HG03159 (cell line): ENCODE results near the gene PNPLA7.
"Not testable (repeated sequence)": the region's sequence is repeated elsewhere in the genome, so short reads cannot be mapped to it uniquely, and the experiment has no call there.

Source experiments
- ATAC-seq: cut with Tn5 transposase; IDR thresholded peaks from one replicate; pipeline ENCODE4 v1.9.1; 2021; ENCODE audit warnings: mild to moderate bottlenecking, moderate library complexity; ENCODE audit not compliant: unreplicated experiment

PNPLA7 gene

DNA sequence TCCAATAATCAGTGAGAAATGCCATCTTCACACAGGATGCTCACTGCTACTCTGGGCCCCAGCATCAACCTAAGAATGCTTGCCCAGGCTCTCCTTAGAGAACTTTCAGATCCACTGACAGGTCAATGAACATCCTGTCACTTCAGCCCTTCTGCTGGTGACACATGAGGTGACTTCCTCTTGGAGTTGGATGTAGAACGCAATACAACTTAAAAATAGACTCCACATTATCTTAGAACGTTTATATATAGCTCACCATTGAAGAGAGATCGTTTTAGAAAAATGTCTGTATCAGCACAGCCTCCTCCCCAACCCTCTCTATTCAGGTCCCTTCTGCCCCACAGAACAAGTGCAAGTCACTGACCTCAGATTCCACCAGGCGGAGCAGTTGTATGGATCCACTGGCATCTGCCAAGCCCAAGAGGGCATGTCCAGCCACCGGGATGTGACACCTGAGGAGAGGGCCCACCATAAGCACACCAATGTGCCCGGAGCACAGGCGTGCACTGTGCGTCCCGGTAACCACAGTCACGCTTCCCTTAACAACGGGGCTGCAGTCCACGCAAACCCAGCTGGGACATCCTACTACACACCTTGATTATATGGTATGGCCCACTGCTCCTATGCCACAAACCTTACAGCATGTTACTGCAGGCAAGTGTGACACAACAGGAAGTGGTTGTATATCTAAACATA is 25.7 kb upstream of the PNPLA7 start:
- ATAC-seq: no peak

DNA sequence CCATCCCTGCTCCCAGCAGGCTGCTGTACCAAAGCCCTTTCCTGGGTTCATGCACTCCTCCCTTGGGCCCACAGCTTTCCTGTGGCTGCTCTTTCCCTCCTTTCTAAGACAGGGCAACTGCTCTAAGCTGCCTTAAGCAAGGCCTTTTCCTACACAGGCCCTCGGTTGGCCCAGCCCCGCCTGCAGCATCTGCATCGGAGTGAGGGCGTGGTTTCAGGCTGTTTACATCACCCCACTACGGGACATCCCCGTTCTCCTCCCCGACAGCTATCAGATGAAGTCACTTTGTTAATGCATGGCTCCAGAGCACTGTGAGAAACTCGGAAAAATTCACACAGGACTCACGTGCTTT is 25.1 kb upstream of the PNPLA7 start:
- no peak for ATAC-seq

DNA sequence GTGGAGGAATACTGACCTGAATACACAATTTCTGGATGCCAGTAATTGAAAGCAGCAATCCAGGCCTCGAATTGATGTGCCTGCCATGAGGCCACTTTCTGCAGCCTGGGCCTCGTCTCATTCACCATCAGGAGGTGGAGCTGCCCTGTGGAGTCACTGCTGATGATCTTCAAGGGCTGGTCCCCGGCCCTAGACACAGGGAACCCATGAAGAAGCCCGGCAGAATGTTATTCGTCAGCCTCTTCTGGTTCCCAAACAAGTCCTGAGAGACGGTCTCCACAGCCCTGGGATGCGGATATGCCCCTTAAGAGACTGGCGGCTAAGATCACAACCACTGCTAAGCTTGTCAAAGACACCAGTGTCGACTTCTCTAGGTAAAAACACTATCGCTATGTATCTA is 24.0 kb upstream of the PNPLA7 start:
- ATAC-seq: no peak

DNA sequence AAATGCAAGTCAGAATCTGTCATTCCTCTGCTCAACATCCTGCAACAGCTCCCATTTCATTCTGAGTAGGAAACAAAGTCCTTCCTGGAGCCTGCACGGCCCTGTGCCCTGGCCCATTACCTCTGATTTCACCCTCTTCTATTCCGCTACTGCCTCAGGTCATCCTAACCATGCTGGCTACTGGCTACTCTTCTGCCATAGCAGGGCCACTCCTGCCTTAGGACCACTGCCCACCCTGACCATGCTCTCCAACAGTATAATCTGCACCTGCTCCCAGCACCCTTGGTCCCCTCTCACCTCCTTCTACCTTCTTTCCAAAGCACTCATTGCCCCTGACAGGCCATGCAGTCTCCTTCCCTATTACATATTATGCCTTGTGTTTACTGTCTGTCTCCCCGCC is 20.4 kb upstream of the PNPLA7 start:
- ATAC-seq: no peak

DNA sequence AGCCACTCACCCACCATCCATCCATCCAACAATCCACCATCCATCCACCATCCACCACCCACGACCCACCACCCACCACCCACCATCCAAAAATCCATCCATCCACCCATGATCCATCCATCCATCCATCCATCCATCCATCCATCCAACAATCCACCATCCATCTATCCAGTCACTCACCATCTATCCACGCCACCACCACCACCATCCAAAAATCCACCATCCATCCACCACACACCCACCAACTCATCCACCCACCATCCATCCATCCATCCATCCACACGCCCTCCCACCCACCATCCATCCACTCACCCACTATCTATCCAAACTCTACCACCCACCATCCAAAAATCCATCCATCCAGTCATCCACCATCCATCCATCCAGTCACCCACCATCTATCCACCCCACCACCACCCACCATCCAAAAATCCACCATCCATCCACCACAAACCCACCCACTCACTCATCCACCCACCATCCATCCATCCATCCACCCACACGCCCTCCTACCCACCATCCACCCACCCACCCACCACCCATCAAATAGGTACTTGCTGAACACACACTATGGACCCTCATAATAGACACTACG is 19.5 kb upstream of the PNPLA7 start:
- no peak for ATAC-seq

DNA sequence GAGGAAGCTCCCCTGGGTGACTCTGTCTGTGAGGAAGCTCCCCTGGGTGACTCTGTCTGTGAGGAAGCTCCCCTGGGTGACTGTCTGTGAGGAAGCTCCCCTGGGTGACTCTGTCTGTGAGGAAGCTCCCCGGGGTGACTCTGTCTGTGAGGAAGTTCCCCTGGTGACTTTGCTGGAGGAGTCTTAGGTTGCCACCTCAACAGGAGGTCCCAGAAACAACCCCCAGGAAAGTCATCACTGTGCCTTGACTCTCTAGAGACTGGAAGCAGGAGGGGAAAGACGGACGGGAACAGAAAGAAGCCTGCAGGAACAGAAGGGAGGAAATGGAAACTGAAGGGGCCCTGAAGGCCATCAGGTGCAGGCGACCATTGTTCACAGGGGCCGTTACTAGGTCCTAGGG is 18.2 kb upstream of the PNPLA7 start:
- not testable (repeated sequence) for ATAC-seq

DNA sequence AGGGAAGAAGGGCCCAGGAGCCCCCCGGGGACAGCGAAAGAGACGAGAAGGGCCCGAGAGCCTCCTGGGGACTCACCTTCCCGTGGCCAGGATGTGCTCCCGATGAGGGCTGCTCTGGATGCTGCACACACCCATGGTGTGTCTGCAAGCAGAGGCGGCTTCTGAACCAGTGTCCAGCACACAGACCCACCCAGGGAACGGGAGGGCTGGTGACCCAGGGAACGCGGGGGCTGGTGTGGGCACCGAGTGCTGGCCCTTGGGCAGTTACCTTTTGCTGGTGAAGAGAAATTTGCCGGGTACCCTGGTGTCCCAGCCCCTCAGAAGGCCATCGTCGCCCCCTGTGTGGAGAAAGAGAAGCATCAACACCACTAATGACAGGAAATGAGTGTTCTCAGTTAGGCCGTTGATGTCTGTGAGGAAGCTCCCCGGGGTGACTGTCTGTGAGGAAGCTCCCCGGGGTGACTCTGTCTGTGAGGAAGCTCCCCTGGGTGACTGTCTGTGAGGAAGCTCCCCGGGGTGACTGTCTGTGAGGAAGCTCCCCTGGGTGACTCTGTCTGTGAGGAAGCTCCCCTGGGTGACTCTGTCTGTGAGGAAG is 14.7 kb upstream of the PNPLA7 start:
- ATAC-seq: no peak

DNA sequence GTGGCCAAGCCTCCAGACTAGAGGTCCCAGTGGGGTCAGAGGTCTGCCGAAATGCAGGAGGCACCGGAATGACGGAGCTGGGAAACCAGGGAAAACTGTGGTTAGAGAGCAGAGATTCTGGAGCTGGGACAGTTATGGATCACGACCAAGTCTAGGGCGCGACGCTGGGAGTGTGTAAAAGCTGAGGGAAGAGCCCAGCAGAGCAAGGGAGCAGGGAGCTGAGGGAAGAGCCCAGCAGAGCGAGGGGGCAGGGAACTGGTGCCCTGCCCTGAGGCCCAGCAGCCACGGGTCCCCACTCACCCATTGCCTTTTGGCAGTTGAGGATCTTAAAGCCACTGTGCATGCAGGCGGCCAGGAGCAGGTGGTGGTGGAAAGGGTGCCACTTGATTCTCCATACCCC is 13.9 kb upstream of the PNPLA7 start:
- no peak for ATAC-seq

DNA sequence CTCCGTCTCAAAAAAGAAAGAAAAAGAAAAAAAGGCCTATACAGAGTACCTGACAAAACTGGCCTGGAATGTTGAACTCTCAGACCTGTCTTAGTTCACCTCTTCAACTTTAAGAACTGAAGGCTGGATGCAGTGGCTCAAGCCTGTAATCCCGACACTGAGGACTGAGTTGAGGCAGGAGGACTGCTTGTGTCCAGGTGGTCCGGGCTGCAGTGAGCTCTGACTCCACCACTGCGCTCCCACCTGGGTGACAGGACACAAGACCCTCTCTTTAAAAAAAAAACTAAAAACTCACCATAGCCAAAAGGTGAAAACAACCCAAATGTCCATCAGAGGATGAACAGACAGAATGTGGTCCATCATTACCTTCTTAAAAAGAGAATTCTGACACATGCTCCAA is 7.9 kb upstream of the PNPLA7 start:
- no peak for ATAC-seq

DNA sequence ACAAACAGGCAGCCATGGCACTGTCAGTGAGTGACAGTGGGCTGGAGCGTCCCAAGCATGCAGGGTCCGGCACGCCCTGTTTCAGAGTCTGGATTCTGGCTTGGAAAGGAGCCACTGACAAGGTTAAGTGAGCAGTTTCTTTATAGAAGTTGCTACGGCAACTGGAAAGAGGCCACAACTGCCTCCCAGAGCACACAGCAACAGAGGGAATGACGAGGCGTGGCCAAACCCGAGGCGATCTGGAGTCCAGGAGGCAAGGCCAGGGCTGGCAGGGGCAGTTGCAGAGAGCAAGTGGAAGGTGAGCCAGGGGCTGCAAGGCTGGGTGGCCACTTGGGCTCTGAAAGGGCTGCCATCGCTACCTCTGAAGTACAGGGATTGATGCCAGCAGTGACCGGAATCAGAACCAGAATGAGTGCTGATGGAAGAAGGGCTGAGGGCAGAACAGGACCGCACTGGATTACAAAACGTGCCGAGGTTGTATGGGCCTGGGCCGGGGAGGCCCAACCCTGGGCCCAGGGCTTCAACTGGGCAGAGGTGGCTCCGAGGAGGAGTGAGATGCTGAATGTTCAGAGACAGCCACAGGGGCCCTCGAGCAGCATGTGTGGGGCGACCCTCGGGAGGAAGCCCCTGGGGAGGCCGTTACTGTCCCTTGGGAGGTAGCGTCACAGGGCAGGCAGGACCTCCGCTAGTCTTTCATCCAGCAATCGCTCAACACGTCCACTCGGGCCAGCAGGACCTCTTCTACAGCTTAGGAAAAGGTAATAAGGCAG is 6.1 kb upstream of the PNPLA7 start:
- ATAC-seq: no peak

DNA sequence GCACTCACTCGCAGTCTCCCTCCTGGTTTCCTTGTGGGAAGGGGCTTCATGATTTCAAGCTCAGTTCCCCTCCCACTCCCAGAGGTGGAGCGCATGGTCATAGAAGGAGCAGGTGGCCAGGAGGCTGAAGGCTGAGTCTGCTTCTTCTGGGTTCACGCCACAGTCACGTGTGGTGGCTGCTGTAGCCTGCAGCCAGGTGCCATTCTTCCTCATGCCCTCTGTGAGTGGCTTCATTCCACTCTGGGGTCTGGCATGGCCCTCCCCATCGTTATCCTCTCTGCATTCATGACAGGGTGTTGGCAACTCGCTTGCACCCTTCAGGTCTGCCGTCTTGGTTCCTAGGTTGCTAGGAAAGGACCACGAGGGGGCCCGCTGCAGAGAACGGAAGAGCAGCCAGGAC is 5.0 kb upstream of the PNPLA7 start:
- no peak for ATAC-seq

DNA sequence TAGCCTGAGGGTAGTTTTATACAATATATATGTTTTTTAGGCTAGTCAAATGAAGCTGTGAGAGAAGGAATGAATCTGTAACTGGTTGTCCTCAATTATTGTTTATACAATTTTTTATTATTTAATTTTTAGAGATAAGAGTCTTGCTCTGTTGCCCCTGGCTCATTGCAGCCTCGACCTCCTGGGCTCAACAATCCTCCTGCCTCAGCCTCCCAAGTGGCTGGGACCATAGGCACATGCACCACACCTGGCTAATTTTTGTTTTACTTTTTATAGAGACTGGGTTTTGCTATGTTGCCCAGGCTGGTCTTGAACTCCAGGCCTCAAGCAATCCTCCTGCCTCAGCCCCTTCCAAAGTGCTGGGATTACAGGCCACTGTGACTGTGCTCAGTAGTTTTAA is 4.1 kb upstream of the PNPLA7 start:
- ATAC-seq: no peak

DNA sequence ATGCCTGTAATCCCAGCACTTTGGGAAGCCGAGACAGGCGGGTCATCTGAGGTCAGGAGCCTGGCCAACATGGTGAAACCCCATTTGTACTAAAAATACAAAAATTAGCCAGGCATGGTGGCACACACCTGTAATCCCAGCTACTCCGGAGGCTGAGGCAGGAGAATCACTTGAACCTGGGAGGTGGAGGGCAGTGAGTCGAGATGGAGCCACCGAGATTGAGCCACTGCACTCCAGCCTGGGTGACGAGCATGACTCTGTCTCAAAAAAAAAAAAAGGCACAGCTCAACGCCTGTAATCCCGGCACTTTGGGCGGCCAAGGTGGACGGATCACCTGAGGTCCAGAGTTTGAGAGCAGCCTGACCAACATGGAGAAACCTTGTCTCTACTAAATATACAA is 3.5 kb upstream of the PNPLA7 start:
- not testable (repeated sequence) for ATAC-seq

DNA sequence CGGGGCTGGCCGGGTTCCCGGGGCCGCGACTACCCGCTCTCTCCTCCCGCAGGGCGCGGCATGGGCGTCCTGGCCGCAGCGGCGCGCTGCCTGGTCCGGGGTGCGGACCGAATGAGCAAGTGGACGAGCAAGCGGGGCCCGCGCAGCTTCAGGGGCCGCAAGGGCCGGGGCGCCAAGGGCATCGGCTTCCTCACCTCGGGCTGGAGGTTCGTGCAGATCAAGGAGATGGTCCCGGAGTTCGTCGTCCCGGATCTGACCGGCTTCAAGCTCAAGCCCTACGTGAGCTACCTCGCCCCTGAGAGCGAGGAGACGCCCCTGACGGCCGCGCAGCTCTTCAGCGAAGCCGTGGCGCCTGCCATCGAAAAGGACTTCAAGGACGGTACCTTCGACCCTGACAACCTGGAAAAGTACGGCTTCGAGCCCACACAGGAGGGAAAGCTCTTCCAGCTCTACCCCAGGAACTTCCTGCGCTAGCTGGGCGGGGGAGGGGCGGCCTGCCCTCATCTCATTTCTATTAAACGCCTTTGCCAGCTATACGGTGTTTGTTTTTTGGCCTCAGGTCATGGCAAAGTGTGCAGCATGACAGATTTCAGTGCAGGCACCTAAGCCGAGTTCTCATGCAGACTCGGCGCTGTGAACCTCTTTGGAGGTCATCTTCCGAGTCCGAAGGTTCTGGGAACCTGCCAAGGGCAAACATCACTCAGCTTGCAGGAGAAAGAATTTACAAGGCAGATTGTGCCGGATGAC is 2.0 kb upstream of the PNPLA7 start:
- peak; percentile 17 for ATAC-seq

DNA sequence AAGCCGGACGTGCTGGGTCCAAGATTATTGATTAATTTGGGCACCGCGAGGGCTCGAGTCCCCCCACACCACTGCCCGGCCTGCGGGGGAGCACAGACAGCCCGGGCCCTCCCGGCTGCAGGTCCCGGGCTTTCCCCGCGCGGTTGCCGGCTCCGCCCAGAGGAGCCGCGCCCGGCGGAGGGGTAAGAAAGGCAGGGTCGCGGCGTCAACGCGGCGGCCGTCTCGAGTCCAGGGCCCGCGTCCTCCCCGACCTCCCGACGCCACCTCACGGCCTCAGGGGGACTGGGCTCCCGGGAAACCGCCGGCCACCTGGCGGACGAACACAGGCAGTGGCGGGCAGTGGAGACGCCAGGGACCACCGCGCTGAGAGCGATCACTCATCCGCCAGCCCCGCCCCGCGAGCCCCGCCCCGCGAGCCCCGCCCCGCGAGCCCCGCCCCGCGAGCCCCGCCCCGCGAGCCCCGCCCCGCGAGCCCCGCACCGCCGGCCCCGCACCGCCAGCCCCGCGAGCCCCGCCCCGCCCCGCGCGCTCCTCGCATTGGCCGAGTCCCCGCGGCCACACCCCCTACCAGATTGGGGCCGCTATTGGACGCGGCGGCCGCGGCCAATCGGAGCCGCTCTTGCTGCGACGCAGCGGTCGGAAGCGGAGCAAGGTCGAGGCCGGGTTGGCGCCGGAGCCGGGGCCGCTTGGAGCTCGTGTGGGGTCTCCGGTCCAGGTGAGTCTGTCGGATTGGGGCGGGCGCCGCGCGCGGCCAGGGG is 1.2 kb upstream of the PNPLA7 start, which contains the start of gene MRPL41:
Gene MRPL41 (plus strand): TSS at position 616 of the 758 bp plus-strand sequence. CDS start 203 bp downstream, outside the sequence.
- ATAC-seq: peak; percentile 82

DNA sequence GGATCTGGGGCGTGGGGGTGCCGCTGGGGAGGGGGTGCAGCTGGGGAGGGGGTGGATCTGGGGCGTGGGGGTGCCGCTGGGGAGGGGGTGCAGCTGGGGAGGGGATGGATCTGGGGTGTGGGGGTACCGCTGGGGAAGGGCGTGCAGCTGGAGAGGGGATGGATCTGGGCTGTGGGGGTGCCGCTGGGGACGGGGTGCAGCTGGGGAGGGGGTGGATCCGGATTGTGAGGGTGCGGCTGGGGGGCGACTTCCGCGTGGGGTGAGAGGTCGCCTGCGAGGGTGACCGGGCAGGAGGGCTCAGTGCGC is 709 bp upstream of the PNPLA7 start:
- ATAC-seq: not testable (repeated sequence)

DNA sequence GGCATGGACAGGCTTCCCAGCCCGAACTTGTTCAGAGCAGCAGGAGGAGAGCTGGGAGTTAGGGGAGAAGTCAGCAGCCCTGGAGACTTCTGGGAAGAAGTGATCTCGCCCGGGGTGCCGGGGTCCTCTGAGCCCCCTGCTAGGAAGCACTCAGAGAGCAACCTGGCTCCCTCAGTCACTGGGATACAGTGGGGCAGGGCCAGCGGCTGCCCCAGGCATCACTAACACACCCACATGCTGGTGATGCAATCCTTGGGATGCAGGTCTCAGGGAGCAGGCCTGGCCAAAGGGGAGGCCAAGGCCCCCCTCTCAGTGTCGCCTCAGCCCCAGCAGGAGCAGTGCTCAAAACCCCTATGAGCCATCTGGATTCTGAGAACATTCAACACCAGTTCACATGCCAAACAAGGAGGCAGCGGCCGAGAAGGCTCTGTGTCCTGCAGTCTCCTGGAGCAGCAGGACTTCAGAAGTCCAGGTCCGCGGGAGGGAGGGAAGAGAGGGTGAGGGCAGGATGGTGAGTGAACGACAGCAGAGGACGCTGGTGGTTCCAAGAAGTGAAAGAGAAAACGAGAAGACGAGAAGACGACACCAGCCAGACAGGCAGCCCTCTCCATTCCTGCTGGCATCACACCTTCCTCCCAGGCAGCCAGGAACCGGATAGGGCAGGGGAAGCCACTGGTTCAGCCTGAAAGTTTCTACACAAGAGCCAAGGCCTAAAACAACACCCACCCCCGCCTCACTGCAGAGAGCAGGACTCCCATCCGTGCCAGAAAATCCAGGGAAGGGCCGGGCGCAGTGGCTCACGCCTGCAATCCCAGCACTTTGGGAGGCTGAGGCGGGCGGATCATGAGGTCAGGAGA is 2.3 kb downstream of the PNPLA7 start:
- ATAC-seq: no peak

DNA sequence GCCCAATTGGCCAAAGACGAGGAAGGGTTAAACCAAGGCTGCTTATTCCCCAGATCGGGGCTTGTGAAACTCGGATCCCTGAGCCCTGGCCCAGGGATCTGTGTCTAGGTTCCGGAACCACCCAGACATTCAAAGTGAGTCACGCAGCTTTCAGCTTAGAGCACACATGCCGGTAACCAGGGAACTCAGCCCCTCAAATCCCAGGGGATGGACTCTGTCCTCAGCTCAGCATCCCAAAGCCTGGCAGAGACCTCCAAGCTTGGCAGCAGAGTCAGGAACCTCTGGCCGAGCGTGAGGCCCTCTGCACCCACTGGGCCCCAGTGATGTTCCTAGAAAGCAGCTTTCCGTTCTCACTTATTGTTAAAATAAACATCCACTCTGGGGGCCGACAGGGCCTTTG is 5.1 kb downstream of the PNPLA7 start:
- ATAC-seq: no peak

DNA sequence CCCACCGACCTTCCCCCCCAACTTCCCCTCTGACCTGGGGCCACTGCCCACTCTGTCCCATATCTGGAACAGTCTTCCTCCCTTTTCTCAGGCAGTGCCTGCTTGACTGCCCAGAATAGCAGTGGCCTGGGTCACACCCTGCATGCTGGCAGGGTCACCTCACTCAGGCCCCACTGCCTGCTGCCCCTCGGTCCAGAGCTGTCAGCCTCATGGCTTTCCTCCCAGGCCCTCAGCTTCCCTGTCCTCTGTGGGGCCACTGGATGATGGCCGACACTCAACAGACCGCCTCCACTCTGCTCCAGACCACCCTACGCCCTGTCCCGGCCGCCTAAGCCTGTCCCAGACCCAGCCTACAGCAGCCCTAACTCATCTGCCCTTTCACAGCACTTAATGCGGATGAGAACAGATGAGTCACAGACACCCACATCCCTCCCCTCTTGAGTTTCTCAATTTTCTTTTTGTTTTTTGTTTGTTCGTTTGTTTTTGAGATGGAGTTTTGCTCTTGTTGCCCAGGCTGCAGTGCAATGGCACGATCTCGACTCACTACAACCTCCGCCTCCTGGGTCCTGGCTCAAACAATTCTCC is 5.9 kb downstream of the PNPLA7 start:
- ATAC-seq: no peak
